Fibroblast of skin of left biceps (primary cell): ENCODE measurements around the gene NCBP1.
"Not testable (repeated sequence)": the region's sequence is repeated elsewhere in the genome, so short reads cannot be mapped to it uniquely, and the experiment has no call there.

ENCODE experiments used
- DNase-seq, 2 experiments: peaks; one replicate each; pipeline ENCODE4 v3.0.0-alpha.2; 2013; ENCODE audit warnings: low read depth in 2 of 2

NCBP1 gene

DNA sequence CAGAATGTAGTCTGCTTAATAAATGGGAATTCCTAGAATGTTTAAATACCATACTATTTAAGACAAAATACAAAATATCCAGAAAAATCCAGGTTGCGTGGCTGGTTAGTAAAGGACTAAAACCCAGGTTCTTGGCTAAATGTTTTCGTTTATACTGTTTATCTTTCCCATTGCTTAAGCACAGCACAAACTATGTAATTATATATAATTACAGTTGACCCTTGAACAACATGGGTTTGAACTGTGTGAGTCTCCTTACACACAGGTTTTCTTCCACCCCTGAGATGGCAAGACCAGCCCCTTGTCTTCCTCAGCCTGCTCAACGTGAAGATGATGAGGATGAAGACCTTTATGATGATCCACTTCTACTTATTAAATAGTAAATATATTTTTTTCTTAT is 38.8 kb downstream of the NCBP1 start:
- no peak for DNase-seq

DNA sequence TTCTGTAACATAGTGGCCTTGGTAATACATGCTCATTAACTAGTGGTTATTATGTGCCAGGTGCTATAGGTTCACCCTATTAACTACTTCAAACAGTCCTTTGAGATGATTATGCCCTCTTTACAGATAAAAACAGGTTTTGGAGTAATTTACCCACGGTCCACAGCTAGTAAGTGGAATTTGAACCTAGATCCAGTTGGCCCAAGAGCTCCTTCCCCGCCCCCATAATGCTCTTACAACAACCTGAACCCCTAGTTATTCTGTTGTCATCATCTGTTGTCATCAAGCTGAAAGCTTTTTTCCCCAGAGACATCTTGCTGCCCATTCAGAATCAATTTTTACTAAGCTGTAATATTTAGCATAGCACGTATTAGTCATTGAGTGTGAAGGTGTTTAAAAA is 40.3 kb downstream of the NCBP1 start:
- no peak for DNase-seq

DNA sequence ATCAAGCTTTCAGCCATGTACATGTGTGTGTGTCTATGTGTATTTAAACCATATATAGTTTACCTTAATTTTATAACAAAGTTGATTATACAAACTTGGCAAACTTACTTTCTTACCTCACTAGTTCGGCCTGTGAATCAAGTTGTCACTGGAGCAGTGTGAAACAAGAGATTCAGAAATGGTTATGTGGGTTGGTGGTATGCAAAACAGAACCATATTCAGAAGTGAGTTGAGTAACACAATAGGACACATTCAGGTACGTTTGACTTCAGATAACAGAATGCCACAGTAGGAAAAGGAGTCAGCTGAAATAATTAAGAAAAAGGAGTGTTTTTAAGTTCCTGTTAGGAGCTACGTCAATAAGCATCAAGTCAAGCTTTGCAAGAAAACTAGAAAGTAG is 42.0 kb downstream of the NCBP1 start:
- no peak for DNase-seq

DNA sequence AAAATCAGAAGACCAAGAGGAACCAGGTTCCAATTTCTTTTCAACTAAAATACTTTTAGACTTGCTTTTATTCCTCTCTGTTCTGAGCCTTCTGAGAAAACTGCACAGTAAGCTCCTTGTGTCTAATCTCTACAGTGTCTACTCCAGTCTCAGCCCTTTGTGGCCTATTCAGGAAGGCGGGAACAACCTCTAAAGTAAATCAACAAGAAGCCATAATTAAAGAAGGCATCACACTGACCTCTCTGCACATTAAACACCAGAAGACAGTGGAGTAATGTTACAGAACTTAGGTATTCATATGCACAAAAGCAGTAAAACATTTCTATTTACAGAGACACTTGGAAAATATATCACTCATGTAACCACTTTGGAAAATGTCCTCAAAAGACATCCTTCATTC is 48.6 kb downstream of the NCBP1 start:
- no peak for DNase-seq

- DNase-seq = no peak
These were observed 55.0 kb downstream of the NCBP1 start for GRCh38 chr9:97688654-97689053.

DNA sequence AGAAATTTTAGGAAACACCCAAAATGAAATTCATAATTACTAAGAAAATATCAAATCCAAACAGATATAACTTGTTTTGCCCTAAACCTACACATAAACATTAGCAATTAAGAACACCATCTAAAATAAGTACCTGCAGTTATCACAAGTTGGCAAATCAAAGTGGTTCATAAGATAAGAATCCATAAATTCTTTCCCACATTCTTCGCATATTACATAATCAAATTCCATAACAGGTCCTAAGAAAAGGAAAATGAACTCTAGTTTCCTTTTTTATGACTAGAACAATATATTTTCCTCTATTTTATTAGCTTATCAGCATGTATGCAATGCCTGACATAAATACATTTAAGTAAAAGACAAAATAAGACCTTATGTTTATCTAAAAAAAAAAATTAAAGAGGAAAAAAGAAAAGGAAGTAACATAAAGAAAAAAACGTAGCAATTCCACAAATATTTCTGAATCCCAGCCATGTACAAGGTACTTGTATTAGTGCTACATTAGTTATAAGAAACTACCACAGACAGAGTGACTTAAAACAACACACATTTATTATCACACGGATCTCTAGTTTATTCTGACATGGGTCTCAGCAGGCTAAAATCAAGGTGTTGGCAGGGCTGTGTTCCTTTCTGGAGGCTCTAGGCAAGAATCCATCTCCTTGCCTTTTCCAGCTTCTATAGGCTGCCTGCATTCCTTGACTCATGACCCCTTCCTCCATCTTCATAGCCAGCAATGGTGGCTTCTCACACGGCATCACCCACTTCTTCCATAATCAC is 56.0 kb downstream of the NCBP1 start:
- no peak for DNase-seq

- no peak for DNase-seq
These were observed 61.1 kb downstream of the NCBP1 start for GRCh38 chr9:97694769-97695168.

- no peak for DNase-seq
These were observed 61.8 kb downstream of the NCBP1 start for GRCh38 chr9:97695390-97695789.

DNA sequence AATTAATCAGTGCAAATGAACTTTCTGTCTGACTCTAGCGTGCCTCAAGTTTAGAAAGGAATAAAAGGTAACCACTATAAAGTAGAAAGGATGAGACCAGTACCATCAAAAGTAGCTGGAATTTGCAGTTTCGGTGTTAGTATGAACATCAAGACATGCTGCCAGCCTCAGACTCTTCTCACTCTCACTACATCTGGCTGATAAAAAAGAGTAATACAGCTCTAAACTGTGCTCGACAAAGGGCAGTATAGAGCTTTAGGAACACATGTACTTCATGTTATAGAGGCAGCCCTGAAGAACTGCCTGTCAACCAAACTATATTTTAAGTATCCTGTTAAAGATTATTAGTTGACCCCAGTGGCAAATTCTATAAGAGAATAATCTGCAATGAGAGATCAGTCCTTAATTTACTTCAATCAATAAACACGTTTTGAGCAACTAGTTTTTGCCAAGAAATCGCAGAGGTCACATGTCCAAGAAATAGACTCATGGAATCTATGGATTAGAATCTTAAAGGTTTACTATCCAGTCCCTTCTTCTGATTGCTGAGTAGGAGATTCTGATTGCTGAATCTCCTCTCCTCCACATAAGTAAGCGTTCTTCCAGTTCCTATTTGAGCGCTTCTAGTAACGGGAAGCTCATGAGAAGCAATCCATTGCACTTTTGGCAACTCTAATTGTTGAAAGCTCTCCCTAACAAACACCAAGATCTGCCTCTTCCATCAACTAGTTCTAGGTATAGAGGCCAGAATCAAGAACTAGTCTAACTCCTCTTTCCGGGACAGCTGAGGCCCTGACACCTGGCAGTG is 62.6 kb downstream of the NCBP1 start:
- DNase-seq = no peak

DNA sequence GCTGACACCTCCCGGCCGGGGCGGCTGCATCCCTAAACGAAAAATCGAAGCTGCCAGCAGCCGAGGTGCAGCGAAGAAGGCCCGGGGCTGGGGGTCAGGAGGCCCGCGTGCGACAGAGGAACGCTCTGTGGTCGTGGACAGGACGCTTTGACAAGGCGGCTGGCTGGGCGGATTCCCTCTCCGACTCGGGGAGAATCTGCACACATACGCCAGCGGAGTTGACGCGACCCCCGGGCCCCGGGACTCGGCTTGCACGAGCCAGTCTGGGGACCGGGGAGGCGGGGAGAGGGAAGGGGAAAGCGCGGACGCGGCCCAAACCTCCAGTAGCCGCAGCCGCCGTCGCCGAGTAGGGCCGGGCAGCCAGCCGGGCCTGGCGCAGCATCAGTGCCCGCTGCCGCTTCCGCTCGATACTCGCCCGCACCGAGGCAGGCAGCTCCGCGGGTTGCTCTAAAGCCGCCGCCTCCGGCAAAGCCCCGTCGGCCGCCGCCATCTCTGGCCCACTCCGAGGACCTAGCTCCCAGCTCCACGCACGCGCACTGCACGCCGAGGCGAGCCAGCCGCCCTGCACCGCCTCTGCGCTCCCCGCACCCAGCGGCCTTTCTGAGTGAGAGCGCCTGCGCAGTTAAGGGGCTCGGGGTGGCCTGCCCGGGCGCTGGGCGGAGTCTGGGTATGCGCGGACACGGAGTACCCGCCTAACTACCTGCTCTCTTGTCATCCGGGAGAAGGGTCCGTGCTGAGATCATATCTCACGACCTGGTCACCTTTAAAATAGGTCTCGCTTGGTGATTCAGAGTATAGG is 63.4 kb downstream of the NCBP1 start, which contains the start of gene XPA:
TSS of gene XPA (minus strand) at position 538 of the 799 bp plus-strand sequence. CDS start at position 490, 48 bp downstream.
- peak; percentile 78 to 82 for DNase-seq

GRCh38 chr9:97697837-97698236 is 64.2 kb downstream of the NCBP1 start:
- DNase-seq = no peak

GRCh38 chr9:97698865-97699264 is 65.2 kb downstream of the NCBP1 start:
- no peak for DNase-seq

DNA sequence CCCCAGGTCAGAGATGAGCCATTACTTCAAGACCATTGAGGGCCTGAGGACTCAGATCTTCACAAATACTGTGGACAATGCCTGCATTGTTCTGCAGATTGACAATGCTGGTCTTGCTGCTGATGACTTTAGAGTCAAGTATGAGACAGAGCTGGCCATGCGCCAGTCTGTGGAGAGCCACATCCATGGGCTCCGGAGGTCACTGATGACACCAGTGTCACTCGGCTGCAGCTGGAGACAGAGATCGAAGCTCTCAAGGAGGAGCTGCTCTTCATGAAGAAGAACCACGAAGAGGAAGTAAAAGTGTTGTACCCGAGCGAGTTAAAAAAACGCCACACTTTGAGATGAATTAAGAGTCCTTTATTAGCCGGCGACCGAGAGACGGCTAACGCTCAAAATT is 65.7 kb downstream of the NCBP1 start:
- DNase-seq = not testable (repeated sequence)

DNA sequence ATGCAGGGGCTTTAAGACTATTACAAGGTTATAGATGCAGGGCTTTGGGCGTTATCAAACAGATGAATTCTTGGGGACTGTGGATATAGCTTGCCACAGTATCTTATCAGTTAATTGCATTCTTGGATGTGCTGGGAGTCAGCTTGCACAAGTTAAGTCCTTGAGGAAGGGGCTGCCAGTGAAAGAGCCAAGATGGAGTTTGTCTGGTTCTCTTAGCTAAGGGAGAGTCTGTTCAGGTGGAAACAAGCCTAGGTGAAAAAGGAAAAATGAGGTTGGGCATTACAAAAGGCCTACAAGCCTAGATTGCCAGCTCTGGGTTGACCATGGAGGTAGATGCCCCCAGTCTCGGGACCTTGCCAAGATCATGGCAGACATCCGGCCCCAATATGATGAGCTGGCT is 66.2 kb downstream of the NCBP1 start:
- DNase-seq = not testable (repeated sequence)

DNA sequence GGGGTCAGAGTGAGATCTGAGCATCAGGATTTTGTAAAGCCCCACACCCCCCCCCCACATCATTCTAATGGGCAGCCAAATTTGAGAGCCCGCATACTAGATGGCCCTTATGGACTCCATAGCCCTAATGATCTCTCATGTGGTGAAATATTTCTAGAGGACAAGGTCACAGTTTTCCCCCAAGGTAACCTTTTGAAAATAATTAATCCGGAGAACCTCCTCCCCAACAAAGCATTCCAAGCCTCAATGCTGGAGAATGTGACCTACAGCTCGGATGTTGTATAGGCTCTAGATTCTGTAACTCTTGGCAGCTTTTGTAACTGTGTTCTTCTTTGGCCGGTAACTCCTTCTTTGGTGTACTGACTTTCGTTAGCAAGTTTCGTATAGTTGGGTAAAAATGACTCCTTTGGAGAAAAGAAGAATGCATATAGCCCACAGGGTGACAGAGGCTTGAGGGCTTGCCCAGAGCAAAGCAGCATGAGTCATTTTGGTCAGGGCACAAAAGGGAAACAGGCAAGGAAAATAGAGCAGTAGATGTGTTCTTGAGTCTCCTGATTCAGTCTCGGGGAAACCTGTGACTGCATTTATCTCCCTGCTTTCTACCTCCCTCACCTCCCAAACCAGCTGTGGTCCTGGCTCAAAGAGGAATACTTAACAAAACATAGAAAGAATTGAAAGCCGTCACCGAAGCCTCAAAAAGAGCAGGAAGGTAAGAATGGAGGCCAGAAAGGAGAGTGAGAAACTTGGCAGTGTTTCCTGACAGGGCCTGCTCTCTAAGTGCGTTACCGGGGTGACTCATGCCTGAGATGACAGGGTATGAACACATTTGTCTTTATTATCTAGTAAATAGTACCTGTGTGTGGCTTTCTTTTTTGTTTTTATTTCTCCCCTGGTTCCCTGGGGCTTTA is 70.1 kb downstream of the NCBP1 start:
- no peak for DNase-seq

GRCh38 chr9:97704345-97704677 is 70.7 kb downstream of the NCBP1 start:
- DNase-seq = no peak

- no peak for DNase-seq
These were observed 71.2 kb downstream of the NCBP1 start for GRCh38 chr9:97704851-97705250.

GRCh38 chr9:97705354-97705950 is 71.8 kb downstream of the NCBP1 start:
- DNase-seq = no peak

GRCh38 chr9:97706246-97706645 is 72.6 kb downstream of the NCBP1 start:
- DNase-seq = no peak

DNA sequence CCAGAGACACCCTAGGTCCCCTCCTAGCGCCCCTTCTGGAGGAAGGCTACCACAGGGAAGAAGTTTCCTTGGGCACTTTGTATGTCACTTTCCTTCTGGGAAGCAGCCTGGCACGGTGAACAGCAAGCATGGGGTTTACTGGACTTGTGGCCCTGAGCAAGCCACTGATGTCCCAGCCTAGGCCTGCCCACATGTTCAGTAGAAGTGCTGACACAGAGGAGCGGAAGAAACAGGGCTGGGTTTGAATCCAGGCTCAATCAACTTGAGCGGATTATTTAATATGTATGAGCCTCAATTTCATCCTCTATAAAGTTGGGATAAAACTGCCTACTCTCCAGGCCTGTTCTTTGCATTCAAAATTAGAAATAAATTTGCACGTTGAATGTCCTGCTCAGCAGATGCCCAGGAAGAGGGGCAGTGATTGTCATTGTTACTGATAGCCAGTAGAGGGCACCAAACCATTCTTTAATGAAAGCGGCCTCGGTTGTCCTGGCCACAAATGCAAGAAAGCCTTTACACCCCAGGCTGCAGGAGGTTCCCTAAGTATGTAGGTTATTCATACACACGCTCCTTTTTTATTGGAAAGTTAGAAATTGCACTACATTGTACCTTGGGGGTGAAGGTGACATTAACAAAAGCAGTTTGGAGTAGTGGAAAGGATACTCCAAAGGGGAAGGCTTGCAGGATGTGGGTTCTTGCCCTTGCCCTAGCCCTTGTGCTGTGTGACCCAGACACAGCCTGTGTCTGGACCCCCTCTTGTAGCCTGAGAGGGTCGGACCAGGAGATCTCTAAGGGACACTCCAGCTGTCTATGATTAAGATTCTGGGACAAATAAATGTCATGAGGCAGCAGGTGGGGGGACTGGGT is 77.0 kb downstream of the NCBP1 start:
- DNase-seq = no peak
